HG02678 (cell line): ENCODE results near the gene LACC1.
A peak's percentile ranks its signal among the peaks of the same experiment; 100 is the strongest.

Source experiments
- ATAC-seq: cut with Tn5 transposase; IDR thresholded peaks from one replicate; pipeline ENCODE4 v1.9.1; 2021; ENCODE audit warnings: mild to moderate bottlenecking, moderate library complexity; ENCODE audit not compliant: unreplicated experiment

The LACC1 gene

DNA sequence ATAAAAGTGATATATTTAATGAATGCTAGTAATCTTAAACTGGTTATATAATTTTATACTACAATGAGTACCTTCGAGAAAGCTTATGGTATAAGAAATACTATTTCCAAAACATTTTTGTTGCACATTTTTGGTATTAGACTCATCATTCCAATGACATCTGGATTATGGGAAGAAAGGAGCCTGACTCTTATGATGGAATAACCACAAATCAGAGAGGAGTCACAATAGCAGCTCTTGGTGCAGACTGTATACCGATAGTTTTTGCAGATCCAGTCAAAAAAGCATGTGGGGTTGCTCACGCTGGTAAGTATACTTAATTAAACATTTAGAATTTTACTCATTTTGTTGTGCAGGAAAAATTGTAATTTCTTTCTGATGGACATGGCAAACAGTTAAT lies 3.9 kb downstream of the LACC1 start:
- no peak for ATAC-seq

DNA sequence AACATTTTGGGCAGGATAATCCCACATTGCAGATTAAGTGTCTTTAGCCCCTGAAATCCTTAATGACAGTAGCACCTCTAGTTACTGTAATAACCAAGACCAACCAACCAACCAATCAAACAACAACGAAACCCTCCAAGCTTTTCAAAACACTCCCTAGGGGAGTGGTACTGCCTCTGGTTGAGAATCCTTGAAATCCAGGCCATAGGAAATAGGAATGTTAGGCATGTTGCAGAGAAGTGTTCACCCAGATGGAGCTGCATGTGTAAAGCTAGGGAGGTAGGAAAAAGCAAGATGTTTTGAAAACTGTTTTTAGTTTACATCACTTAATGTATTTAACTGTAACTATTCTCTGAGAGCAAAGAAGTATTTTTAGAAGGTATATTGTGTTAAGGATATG lies 4.5 kb downstream of the LACC1 start:
- ATAC-seq: no peak

DNA sequence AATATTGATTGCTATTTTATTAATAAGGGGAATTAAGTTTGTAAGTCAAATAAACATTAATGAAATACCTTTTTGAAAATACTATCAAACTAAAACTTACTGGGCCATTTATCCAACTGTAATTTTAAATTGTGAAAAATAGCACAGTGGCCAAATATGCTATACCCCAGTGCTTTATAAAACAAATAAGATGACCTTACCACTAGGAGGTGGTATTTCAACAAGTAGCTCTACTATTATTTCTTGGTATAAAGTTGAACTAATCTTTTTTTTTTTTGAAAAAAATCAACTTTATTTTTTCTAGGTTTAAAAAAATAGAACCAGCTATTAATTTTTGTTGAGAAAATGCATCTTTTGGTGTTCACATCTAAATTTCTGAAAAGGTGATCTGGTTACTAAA lies 14.7 kb downstream of the LACC1 start:
- no peak for ATAC-seq

DNA sequence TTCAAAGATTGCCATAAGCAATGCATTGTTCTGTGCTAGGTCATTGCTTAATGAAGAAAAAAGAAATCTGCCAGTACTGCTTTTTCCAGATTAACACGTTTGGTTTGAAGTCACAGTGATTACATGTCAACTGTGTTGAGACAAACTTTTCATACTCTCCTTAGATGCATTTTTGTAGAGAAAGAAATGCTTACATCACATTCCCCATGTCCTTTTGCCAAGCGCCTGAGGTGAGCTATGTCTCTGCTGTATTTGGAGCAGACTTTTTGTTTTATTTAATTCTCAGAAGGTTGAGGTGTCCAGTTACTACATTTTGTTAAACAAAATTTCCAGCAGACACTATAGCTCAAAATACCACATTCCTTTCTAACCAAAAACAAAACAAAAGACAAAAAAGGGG lies 16.2 kb downstream of the LACC1 start:
- no peak for ATAC-seq

DNA sequence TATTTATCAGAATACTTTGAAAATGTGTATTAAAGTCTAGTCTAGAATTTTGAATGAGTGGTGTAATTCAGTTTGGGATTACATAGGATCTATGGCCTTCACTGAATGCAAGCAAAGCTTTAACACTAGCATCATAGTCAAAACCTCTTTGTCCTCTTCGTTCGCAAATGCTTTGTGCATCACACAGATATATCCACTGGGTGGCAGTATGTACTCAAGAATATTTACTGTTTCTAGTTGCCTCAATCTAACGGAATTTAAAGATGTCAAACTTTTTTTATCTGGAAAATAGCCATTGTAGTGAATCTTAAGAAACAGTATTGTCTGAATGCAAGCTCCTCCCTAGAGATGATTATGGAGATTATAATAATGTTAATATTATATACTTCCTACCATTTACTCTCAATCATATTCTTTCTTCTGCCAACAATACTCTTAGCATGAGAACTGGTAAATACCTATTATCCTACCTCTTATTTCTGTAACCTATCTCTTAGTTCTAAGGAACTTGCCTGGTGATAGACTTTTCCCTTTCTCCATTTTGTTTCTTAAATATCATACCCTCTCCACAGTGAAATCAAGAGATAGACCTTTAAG lies 25.8 kb downstream of the LACC1 start:
- no peak for ATAC-seq

DNA sequence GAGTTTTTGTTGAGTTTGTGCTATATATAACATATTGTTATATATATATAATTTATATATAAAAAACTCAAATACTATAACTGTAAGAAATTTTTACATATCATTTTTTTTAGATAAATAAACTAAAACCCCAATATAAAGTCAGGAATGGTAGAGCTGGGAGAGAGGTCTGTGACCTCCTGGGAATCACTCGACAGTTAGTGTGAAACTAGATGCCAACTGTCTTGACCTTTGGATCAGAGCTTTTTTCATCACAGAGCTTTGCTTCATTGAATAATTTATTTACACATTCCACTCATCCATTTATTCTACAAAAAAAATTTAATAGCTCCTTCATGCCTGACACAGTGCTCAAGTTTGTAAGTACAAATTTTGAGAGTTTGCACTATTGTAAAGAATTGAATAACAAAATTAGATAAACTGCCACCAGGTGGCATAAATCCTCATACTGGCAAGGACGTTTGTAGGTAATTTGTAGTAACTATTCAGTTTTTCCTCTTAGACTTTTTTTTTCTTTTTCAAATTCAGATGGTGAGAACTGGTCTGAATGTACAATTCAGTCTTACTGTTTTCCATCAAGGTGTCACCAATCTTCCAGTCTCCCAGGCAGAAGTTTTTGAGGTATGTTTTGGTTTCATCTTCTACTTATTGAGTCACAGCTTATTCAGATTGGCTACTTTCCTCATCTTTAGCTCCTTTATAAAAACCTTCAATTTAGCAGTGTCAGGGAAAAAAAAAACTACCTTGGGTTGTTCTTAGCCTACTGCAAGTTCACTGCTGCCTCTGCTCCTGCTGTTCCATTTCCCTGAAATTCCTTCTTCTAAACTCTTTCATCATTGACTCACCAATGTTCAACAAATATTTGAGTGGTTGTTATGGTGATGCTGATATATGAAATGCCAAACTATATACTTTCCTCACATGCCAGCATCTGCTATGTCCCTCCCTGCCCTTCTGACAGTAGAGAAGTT lies 28.7 kb downstream of the LACC1 start:
- ATAC-seq: no peak

DNA sequence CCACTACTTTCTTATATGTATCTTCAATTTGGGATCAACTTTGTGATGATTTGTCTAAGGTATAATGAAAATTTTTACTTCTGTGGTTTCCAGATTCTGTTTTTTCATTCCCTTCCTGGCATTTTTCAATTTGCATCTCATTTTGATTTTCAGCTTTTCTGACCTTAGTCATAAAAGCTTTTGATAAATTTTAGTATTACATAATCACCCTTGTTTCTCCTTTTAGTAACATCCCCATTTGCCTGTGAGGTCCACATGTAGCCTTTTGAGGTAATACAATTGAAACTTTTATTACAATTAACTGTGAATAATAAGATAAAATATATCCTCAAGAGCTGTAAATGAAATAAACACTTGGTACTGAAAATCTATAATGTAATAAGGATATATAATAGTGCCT lies 31.2 kb downstream of the LACC1 start:
- ATAC-seq: no peak

DNA sequence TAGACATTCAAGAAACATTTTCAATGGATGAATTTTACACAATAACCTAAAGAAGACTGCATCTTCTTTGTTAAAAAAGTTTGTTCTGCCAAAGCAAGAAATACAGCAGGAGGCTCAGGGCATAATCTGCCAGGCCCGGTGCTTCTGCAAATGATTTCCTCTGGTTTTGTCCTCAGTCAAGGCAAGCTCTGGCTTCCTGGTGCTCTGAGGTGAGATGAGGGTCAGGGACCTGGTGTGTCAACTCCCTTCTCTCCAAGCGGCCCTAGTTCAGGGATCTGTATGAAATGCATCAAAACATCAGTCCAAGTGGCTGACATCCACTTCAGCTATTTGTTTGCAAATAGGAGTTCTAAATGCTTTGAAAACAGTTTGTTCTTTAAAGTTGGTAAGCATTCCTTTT lies 31.6 kb downstream of the LACC1 start:
- ATAC-seq: no peak

DNA sequence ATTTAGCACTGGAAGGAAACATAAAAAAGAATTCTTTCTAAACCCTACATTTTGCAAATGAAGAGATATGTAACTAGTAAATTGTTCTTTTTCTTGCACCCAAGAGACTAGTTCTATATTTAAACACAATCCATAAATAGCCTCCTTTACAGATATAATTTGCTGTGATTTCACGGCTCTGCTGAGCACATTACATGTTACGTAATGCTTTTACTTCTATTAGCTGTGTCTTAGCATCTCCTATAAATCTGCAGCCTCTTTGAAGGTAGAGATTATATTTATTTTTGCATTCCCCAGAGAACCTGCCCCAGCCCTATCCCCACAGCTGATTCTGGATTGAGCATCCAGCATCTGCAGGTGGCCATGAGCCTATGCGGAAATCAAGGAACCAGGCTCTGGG lies 32.2 kb downstream of the LACC1 start:
- ATAC-seq: no peak

DNA sequence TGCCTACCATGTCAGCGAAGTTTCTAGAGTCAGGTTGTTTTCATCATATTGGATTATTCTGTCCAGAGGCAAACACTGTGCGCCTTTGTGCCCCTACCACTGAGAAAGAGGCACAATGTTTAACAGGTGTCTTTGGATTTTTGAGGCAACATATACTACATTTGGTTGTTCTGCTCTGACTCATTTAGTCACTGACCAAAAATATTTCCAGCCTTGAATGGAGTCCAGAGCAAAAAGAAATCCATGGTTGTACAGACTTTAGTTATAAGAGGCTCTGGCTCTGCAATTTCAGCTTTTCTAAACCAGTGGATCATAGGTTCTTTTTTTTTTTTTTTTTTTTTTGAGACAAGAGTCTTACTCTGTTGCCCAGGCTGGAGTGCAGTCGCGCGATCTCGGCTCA lies 35.7 kb downstream of the LACC1 start:
- no peak for ATAC-seq

DNA sequence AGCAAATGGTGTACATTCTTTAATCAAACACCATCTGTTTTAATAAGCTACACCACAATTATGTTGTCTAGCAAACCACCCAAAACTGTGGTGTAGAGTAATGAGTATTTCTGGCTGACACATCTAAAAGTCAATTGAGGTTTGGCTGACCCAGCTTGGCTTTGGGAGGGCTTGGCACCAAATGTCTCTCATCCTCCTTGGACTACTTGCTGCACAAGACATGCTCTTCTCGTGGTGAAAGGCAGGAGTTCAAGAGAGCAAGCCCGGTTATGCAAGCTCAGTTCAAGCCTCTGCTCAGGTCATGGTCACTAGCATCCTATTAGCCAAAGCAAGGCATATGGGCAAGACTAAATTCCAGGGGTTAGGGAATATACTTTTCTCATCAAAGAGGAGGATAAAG lies 37.1 kb downstream of the LACC1 start:
- ATAC-seq: no peak

DNA sequence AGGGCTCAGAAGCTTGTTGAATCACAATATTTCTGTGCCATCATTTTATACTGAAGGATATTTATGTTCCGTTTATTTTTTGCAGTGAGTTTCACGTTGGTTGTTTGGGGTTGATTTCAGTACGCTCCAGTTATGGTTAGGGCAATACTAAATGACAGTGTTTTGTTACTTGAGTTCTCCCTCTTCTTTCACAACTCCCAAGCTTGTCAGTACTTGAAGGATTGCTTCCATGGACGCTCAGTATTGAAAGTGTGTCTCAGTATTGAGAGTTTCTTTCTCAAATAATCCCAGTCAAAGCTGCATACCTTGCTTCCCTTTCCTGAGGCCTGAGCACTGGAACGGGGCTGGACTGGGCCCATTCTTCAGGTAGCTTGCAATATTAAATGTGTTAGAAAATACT lies 38.9 kb downstream of the LACC1 start:
- no peak for ATAC-seq

DNA sequence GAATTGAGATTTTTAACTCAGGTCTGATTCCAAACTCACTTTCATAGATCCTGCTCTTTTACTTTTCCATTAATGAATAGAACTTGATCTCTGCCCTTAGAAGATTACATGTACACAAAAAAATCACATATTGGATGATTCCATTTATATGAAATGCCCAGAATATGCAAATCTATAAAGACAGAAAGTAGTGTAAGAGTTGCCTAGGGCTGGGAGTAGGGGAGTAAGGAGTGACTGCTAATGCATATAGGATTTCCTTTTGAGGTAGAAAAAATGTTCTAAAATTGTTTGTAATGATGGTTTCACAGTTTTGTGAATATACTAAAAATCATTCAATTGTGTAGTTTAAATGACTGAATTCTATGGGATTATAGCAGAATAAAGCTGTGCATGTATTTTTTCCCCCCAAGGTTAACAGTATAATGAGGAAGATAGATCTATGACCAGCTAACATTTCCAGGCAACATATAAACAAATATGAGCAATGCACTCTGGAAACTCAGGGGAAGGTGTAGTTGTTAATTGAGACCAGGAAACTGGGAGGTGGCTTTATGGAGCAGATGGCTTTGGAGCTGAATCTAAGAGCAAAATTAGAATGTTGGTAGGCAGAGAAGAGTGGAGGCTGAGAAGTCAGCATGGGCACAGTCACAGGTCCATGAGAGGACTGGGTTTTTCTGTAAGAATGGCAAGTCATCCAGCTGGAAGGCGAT lies 41.4 kb downstream of the LACC1 start:
- ATAC-seq: no peak

DNA sequence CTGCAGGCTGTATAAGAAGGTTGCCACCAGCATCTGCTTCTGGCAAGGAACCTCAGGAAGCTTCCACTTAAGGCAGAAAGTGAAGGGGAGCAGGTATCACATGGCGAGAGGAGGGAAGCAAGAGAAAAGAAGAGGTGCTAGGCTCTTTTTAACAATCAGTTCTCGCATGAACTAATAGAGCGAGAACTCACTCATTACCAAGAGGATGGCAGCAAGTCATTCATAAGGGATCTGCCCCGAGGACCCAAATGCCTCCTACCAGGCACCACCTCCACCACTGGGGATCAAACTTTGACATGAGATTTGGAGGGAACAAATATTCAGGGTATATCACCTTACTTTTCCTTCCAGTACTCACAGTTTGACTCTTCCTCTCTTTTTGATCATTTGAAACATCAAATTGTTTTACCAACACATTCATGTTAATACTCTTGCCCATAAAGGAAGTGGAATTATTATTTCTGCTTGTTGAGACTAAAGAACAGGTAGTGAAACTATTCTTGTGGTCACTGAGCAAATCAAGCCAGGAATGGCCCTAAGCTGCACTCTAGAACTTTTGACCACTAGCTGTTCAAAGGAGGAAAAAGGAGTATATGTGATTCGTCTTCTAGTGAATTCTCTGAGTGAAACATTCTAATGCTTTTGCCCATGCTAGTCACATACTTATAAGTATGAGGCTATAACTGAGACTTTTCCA lies 45.0 kb downstream of the LACC1 start:
- peak; percentile 94 for ATAC-seq

DNA sequence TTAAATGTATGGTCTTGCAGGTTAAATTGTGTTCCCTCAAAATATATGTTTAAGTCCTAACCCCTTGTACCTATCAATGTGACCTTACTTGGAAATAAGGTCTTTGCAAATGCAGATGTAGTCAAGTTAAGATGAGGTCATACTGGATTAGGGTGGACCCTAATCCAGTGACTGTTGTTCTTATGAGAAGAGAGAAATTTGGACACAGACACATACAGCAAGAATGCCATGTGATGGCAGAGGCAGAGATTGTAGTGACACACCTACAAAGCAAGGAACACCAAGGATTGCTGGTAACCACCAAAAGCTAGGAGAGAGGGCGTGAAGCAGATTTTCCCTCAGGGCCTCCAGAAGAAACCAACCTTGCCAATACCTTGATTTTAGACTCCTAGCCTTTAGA lies 50.2 kb downstream of the LACC1 start:
- ATAC-seq: no peak

DNA sequence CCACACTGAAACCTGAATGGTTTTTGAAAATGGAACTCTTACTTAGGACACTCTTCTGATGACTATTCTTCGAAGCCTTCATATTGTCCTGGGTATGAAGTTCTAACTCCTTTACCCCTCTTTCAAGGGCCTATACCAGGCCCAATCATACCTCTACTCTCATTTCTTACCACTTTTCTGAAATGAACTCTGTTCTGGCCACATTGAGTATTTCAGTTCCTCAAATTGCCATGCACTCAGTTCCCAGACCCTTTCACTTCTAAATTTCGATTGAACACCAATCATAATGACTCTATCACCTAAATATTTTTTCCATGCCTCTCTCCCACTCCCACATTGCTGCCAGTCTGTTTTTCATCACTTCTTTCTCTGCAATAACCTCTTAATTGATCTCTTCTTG lies 53.7 kb downstream of the LACC1 start:
- peak; percentile 100 for ATAC-seq

DNA sequence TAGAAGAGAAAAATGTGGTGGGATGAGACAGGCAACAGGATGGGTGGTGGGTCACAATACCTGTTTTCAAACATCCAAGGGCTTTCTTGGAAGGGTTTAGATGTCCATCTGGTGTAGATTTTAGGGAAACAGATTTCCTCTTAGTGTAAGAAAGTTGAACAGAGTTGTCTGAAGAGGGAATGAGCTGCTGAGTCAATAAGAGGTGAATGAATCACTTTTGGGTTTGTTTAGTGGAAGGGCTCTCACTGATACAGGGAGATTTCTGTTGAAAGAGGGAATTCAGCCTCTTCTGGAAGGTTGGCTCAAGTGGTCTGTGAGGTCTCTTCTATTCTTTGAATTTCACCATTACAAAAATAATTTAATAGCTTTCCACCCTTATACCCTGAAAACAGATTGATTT lies 54.6 kb downstream of the LACC1 start:
- ATAC-seq: no peak

DNA sequence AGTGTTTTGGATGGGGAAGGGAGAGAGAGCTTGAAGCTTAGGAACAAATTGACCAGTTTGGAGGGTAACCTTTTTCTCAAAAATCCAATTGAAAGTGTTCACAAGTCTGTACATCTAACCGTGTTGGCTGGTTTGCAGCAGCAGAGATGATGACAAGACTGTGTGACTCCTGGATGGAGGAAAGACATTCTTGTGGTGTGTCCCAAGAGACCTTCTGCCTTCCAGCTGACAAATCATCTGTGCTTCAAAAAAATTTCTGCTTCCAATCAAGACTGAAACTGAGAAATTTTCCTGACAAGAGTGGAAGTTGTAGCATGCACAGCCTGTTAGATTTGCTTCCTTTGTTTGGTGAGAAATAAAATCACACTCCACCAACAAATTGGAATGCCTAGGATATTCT lies 56.2 kb downstream of the LACC1 start:
- no peak for ATAC-seq

DNA sequence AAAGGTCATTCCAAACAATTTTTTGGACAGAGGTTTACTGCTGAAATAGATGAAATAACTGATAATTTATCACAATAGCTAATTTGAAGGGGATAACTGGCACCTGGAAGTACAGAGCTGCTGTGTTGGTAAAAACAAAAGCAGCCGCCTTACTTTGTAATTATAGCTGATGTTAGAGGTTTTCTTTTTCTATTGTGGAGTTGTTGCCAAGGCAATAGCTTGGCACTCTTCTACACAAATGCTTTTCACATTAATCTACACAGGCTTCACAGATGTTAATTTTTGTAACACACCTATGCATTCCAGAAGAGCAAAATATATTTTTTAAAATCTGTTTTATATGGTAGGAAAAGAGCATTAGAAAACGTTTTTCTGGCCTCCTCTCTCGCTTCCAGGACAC lies 56.9 kb downstream of the LACC1 start:
- ATAC-seq: no peak

DNA sequence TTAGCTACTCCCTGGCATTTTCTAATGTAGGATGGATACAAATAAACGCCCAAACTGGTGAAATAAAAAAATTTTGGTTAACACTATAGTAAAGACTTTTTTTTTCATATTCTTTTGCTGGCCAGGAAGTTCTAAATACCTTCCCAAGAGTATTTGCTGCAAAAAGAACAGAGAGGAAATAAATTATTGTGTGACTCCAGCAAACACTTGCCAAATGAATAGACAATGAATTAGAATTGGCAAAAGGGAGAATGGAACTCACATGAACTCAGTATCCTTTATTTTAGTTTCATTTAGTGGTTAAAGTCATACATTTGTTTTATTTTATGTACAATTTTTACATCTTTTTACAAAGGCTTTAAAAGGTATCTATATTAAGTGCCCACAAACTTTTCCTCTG lies 58.1 kb downstream of the LACC1 start:
- ATAC-seq: no peak

DNA sequence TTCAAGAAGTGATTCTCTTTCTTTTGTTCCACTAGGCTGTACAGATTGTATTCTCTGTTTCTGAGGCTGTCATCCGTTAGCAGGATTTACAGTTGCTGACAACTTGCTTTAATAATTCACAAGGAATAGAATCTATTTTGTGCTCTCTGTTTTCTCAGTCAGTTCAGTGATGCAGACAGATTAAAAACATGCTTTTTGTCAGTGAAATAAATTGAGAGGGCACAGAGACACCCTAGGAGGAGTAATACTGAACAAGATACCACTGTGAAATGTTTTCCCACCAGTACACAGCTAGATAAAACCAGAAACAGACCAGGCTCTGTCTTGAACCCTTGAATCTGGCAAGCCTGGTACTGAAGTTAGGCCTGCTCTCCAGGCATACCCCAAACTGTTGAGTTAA lies 58.7 kb downstream of the LACC1 start:
- ATAC-seq: no peak
